Fibroblast of skin of scalp (primary cell): Measurements from ENCODE around the gene SELENON.

Experiments used
- DNase-seq: peaks from one replicate; pipeline ENCODE4 v3.0.0-alpha.2; 2013

Gene SELENON

GRCh38 chr1:25795211-25795610 is 4.8 kb upstream of the SELENON start:
- DNase-seq: peak; percentile 38

DNA sequence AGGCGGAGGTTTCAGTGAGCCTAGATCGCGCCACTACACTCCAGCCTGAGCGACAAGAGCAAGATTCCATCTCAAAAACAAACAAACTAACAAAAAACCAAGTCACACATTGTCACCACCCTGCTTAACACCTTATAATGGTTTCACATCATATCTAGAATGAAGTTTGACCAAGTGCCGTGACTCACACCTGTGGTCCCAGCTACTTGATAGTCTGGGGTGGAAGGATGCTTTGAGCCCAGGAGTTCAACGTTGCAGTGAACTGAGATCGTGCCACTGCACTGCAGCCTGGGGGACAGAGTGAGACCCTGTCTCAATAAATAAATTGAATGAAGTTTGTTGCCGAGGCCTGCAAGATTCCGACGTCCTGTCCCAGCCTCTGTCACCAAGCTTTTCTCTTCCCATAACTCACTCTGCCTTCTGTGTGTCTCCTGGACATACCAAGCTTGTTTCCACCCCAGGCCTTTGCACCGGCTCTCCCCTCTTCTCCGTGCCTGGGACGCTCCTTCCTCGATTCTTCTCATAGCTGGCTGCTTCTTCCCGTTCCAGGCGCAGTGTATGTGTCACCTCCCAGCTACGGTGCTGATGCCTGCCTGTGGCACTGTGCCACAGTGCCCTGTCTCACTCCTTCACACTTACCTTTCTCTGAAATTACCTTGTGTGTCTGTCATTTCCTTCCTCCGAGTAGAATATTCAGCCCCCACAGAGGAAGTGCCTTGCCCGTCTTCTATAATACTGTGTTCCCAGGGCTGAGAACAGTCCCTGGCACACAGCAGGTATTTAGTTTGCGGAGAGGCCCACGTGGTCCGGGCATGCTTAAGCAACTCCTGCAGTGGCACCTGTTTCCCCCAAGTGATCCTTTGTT is 3.8 kb upstream of the SELENON start:
- no peak for DNase-seq

GRCh38 chr1:25796811-25797458 is 3.1 kb upstream of the SELENON start:
- DNase-seq: peak; percentile 76

- peak; percentile 28 for DNase-seq
These were observed 2.1 kb upstream of the SELENON start for GRCh38 chr1:25797939-25798338.

DNA sequence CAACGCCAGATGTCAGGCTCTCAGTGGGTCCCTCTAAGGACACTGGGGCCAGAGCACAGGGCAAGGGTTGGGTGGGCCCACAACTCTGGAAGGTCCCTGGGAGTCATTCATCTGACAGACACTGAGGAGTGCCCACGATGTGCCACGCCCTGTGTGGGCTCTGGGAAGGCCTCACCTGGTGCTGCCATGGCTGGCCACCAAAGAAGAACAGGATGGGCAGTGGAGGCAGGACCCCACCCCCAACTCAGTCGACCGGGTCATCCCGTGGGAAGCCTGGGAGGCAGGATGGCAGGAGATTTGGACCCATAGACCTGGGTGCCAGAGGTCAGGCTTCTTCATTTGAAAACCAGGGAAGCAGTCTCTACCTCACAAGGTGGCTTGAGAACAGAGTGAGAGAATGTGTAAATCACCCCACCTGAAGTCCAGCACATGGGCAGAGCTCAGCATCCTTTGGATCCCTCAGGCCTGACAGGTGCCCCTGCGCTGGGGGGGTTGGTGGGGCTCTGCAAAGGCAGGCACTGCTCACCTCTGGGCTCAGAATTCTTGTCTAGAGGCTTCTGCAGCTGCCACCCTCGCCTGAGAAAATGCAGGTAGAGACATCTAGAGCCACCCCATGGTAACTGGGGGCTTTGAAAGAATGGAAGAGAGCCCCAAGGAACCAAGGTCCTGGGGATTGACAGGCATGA is 1.2 kb upstream of the SELENON start:
- DNase-seq: no peak

DNA sequence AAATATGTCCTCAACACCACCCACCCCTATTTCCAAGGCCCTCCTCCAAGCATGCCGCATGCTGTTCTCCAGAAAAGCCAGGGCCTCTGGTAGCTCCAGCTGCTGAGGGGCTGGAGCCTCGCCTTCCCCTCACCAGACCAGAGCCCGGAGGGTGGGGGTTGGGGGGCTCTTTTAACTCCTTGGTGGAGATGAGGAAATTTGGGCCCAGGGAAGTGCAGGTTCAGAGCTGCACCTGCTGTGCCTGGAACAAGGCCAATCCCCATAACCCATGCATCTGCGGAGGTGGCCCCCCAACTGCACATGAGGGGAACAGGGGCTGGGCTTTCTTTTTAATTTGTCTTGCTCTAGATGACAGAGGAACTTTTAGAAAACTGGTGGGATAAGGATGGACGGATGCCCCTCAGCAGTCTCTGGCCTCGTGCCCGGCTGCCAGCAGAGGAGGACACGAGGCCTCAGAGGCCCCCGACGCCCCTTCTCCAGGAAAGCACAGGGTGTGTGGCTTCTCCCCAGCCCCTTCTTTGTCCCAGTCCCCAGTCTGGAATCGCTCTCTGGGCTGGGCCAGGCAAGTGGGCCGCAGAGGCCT is 550 bp upstream of the SELENON start:
- DNase-seq: no peak

DNA sequence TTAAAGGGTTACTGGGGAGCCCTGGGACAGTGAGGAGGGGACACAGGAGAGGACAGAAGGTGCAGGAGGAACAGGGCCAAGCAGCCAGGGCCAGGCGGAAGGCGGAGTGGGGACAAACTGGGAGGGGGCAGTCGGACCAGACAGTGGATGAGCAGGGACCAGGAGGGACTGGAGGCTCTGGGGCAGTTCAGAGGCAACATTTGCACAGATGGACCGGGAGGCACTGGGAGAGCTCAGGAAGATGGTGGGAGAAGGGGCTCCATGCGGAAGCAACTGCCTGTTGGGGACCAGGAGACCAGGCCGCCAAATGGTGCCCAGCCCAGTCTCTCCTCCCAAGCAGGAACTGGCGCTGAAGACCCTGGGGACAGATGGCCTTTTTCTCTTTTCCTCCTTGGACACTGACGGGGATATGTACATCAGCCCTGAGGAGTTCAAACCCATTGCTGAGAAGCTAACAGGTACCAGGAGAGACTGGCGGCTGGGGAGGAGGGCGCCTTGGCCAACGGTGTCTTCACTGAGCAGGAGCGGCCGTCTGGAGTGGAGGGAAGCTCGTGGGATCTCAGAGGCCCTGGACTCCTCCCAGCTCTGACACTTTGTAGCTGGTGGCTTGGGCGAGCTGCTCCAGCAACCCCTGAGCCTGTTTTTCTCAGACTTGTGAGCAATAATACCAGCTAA is 847 bp downstream of the SELENON start:
- no peak for DNase-seq

DNA sequence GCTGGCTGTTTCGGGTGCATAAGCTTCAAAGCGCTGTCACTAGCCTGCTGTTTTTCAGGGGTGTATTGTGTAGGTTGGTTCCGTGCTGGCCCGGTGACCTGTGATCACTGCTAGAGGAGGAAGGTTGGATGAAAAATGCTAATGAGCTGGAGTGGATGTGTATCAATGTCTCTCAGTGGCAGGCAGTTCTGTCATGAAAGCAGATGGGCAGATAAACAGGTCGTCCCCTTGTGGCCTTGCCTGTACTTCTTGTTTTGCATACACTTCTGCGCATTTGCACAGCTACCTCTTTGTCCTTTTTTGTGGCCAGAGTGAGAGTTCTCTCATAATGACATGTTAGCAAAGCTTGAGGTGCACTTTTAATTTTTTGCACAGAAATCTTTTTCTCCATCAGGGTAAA is 2.9 kb downstream of the SELENON start:
- DNase-seq: no peak

DNA sequence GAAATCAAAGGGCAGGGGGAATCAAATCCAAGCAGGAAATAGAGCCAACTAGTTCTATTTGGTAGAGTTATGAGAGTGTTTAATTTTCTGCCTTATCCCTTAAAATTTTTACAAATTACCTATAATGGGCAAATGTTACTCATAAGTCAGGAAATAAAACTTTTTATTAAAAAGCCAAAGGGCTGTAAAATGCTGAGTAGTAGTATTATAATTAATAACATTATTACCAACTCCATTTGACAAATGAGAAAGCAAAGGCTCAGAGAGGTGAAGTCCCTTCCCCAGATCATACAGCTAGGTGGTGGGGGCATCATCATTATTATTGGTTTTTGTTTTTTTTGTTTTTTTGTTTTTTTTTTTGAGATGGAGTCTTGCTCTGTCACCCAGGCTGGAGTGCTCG is 3.4 kb downstream of the SELENON start:
- no peak for DNase-seq

- DNase-seq: no peak
These were observed 4.4 kb downstream of the SELENON start for GRCh38 chr1:25804244-25804963.

DNA sequence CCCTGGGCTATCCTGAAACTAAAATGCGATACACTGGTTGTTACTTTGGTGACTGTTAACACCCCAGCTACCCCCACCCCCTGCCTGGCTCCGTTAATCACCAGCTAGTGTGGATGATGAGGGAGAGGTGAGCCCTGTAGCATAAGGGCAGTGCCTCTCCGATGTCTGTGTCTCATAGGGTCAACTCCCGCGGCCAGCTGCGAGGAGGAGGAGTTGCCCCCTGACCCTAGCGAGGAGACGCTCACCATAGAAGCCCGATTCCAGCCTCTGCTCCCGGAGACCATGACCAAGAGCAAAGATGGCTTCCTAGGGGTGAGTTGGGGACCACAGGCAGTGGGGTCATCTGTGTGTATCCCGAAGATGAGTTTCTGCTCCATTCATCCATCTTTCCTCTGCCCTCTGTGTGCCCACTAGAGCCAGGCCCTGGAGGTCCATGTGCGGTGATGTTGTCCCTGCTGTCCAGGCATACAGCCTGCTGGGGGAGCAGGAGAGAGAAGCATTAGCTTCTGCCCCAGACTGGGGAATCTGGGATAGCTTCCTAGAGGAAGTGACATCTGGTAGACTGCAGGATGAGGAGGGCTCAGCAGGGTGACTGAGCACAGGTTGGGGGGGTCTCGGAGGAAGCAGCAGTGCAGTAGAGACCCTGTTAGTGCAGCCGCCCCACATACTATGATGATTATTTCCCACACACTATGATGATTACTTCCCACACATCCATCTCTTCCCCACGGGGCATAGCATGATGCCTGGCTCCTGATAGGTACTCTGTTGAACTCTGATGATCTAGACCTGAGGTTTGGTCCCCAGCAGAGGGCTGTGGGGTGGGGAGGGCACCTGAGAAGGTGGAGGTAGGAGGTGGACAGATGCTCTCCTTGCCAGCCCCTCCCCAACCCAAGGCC is 5.2 kb downstream of the SELENON start:
- DNase-seq: no peak

GRCh38 chr1:25805863-25806225 is 5.9 kb downstream of the SELENON start:
- peak; percentile 34 for DNase-seq

GRCh38 chr1:25806418-25806817 is 6.4 kb downstream of the SELENON start:
- peak; percentile 69 for DNase-seq

- DNase-seq: no peak
These were observed 7.7 kb downstream of the SELENON start for GRCh38 chr1:25807480-25808390.

DNA sequence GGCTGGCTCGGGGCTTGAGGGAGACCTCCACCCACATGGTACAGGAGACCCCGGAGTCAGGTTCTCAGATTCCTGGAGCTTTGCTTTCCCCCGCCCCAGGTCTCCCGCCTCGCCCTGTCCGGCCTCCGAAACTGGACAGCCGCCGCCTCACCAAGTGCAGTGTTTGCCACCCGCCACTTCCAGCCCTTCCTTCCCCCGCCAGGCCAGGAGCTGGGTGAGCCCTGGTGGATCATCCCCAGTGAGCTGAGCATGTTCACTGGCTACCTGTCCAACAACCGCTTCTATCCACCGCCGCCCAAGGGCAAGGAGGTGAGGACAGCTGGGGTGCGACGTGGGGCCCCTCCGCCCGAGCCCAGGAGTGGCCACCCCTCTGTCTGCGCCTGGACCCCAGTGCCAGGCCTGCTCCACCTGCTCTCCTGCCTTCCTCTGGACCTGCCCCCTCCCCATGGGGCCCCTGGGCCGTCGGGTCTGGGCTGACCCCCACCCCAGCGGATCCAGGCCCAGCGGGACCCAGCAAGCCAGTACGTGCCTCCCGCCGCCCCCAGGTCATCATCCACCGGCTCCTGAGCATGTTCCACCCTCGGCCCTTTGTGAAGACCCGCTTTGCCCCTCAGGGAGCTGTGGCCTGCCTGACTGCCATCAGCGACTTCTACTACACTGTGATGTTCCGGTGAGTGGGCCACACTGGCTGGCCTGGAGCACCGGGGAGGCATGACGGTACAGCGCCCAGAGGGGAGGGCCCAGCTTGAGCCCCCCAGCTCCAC is 8.7 kb downstream of the SELENON start:
- no peak for DNase-seq

- DNase-seq: no peak
These were observed 9.4 kb downstream of the SELENON start for GRCh38 chr1:25809283-25809926.

DNA sequence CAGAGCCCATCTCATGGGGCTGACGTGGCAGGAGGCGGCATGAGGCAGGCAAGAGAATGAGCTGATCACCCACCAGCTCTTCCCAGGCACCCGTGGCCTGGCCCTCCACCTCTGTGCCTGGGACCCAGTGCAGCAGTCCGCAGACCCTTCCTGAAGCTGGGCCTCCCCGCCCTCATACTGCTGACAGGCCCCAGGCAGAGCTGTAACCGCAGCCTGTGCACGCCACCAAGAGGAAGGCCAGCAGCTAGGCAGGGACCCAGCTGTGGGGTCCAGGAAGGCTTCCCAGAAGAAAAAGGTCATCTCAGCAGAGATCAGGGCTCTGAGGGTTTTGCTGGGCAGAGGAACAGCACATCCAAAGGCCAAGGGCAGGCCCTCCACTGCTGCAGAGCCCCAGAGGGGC is 9.9 kb downstream of the SELENON start:
- DNase-seq: no peak
